Spleen (tissue), 7 donors: ENCODE results near the gene PHACTR4.

Source experiments
- POLR2A ChIP-seq, 3 donors: fragments of 450-650 bp; IDR thresholded peaks; one replicate each; pipeline ENCODE4 v1.5.1; 2017; ENCODE audit warnings: antibody characterized with exemption in 3 of 3, mild to moderate bottlenecking in 1 of 3
- POLR2AphosphoS5 ChIP-seq, 3 donors: sonication (generic); formaldehyde crosslinking; IDR thresholded peaks; one replicate each; pipeline ENCODE4 v1.5.1; 2017; ENCODE audit warnings: antibody characterized with exemption in 3 of 3
- TF ChIP-seq, protein P1 (sequence below), 11 experiments: fragments of 200-600 bp in 7 of 11; fragments of 450-650 bp in 4 of 11; sonication (generic) in 4 of 11; IDR thresholded peaks in 8 of 11; conservative IDR thresholded peaks in 3 of 11; 1 replicate in 7 of 11; 2 replicates in 4 of 11; pipeline versions ENCODE4 v1.4.0 to v1.8.0; 2016 to 2021; ENCODE audit warnings: antibody characterized with exemption in 11 of 11, inconsistent platforms in 4 of 11, mild to moderate bottlenecking in 1 of 11
- donor health status: DM: no; HTN: no; CAD: no; lungs with moderate emphysema.
- donor health status: DM: no; HTN: no; CAD: no.
- donor health status: DM: no; HTN: no; CAD: no.

DNA sequence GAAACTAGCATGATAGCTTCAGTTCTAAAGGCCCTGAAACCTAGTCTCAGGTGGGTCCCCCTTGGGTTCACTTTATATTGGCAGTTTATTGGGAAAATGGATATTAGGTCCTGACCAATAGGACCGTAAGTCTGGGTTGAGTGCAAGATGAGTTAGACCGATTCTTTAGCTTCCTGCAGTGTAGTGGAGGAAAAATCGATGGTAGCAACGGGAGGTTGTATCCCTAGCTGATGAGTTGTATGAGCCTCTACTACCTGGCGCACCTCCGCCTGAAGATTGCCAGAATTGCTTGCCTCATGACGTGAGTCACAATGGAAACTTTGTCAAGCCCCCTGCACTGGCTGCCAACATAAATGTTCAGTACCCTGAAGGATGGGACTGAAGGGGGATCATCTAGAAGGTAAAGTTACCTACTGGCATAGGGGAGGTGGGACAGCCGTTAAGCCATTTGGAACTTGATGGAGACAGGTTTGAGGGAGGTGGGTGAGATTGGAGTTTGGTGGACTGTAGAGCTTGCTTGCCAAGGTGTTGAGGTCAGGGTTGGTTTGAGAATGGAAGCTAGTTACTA lies 140.2 kb downstream of the PHACTR4 start:
- TF ChIP-seq, protein P1, sequence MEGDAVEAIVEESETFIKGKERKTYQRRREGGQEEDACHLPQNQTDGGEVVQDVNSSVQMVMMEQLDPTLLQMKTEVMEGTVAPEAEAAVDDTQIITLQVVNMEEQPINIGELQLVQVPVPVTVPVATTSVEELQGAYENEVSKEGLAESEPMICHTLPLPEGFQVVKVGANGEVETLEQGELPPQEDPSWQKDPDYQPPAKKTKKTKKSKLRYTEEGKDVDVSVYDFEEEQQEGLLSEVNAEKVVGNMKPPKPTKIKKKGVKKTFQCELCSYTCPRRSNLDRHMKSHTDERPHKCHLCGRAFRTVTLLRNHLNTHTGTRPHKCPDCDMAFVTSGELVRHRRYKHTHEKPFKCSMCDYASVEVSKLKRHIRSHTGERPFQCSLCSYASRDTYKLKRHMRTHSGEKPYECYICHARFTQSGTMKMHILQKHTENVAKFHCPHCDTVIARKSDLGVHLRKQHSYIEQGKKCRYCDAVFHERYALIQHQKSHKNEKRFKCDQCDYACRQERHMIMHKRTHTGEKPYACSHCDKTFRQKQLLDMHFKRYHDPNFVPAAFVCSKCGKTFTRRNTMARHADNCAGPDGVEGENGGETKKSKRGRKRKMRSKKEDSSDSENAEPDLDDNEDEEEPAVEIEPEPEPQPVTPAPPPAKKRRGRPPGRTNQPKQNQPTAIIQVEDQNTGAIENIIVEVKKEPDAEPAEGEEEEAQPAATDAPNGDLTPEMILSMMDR (IDR thresholded peaks at IDR 0.05 in 8 of 11, conservative IDR thresholded peaks at IDR 0.05 in 3 of 11) = no peak
- no peak for TF ChIP-seq POLR2A (IDR thresholded peaks at IDR 0.05)
- TF ChIP-seq POLR2AphosphoS5 (IDR thresholded peaks at IDR 0.05) = peak in 1 of 3 donors; percentile 69
